CD4-positive, alpha-beta T cell treated with Interleukin-1 beta for 1 hour (primary cell): ENCODE measurements around the gene HCRTR1.
A peak's percentile ranks its signal among the peaks of the same experiment; 100 is the strongest.
"Not testable (repeated sequence)": the region's sequence is repeated elsewhere in the genome, so short reads cannot be mapped to it uniquely, and the experiment has no call there.

ENCODE experiments used
- DNase-seq, 2 donors: peaks; one replicate each; pipeline ENCODE4 v3.0.0-alpha.2; 2020 to 2022

HCRTR1 gene

GRCh38 chr1:31581821-31582810, 35.4 kb upstream of the HCRTR1 start:
- DNase-seq: no peak

GRCh38 chr1:31583082-31583994, 34.2 kb upstream of the HCRTR1 start:
- no peak for DNase-seq

DNA sequence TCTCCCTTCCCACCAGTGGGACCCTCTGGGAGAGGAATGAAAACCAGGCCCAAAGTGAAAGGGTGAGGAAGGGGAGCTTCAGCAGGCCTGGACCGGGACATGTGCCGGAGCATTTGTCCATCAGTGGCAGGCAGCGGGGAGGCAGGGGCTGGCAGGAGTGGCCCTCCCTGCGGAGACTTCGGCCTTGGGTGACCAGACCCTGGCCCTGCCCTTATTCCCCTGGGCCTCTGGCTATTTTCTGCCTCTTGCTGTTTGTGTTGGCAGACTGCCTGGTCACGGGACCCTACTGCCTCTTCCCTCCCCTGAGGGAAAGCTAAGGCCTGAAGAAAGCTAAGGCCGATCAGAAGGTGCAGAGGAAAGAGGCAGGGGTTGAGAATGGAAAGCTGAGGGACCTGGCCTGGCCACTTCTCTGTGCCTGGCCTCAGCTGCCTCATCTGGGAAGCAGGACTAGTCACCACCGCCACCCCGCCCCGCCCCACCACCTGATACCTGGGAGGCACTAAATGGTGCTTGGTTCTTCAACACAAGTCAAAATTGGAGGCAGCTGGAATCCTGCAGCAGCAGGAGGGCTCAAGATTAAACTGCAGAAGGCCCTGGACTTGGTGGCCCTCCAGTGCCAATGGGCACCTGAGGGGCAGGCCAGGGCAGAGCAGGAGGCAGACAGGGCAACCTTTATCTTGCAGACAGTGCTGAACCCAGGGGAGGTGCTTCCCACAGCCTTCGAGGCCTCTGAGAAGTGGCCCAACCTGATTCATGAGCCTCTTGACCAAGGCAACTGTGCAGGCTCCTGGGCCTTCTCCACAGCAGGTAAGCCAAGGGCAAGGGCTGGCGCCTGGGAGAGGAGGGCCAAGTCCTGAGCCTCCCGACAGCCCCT, 33.3 kb upstream of the HCRTR1 start:
- DNase-seq: no peak

DNA sequence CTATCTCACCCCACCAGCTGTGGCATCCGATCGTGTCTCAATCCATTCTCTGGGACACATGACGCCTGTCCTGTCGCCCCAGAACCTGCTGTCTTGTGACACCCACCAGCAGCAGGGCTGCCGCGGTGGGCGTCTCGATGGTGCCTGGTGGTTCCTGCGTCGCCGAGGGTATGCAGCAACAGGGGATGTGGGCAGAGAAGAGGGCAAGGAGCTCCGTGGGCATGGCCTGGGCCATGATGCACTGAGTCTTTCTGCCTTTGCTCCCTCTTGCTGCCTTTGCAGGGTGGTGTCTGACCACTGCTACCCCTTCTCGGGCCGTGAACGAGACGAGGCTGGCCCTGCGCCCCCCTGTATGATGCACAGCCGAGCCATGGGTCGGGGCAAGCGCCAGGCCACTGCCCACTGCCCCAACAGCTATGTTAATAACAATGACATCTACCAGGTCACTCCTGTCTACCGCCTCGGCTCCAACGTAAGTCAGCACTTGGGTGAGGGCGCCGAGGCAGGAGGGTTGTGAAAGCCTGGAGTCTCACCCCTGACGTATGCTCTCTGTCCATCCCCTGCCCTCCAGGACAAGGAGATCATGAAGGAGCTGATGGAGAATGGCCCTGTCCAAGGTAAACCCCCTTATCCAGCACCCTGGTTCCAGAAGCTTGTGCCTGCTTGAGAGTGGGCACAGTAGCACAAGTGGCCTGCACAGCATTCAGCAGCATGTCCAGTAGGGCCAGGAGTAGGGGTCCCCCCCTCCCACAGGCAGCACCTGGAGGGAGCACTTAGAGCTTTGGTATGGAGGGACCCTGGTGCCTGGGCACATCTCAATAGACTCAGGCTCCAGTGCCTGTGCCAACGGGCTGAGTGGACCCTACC, 32.4 kb upstream of the HCRTR1 start:
- no peak for DNase-seq

GRCh38 chr1:31585736-31586365, 31.6 kb upstream of the HCRTR1 start:
- no peak for DNase-seq

GRCh38 chr1:31586376-31587327, 30.8 kb upstream of the HCRTR1 start:
- no peak for DNase-seq

GRCh38 chr1:31587328-31587699, 30.2 kb upstream of the HCRTR1 start:
- DNase-seq: not testable (repeated sequence)

GRCh38 chr1:31587720-31588423, 29.6 kb upstream of the HCRTR1 start:
- DNase-seq: peak; percentile 20 to 41

DNA sequence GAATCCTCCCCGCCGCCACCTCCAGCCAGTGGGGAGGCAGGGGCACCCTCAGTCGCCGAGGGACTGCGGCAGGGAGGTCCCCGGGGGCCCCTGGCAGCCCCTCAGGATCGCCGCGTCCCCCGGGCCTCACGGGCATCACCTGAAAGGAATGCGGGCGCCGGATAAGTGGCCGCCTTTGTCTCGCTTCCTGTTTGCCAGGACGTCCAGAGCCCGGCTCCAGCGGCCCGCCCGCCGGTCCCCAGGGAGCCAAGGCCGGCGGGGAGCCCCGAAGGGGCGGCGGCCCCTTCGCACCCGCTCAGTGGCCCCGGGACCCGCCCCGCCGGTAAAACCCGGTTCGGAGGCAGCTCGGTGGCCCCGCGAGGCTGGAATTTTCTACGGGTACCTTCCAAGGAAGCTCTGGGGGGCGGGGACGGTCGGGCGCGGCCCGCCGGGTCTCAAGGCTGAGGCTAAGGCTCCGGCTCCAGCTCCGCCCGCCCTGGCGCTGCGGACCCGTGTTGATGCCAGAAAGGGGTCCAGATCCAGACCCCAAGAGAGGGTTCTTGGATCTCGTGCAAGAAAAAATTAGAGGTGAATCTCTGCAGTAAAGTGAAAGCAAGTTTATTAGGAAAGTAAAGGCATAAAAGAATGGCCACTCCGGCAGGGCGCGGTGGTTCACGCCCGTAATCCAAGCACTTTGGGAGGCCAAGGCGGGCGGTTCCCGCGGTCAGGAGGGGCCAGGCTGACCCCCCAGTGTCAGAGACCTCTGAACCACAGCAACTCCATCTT, 28.6 kb upstream of the HCRTR1 start:
- DNase-seq: no peak

DNA sequence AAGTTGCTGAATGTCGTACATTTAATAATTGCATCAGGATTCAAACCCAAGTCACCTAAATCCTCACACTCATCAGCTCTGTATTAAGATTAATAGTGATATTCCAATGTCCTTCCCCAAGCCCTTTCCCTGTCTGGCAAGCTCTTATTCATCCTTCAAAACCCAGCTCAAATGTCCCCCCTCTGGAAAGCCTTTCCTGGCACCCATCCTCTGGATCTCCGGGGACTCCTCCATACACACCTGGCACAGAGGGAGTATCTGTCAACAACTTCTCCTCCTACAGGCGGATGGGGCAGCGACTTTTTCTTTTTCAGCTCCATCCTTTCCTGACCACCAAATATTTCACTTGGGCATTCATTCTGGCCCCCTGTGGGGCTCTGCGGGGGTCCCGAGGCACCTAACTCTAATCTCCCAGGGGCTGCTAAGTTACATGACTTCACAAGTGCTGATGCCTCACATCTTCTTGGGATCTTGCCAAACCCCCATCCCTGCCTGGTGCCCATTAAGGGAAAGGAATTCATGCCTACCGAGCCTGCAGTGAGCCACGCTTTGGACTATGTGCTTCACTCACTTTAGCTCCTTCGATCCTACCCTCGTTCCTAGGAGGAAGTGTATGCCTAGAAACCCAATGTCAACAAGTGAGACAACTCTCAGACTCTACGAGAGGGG, 25.9 kb upstream of the HCRTR1 start:
- no peak for DNase-seq

GRCh38 chr1:31592132-31592531, 25.4 kb upstream of the HCRTR1 start:
- DNase-seq: no peak

GRCh38 chr1:31593136-31593665, 24.3 kb upstream of the HCRTR1 start:
- DNase-seq: no peak

- peak; percentile 53 to 67 for DNase-seq
Observed at GRCh38 chr1:31593770-31594632, 23.5 kb upstream of the HCRTR1 start.

GRCh38 chr1:31595836-31596736, 21.4 kb upstream of the HCRTR1 start:
- DNase-seq: no peak

- DNase-seq: no peak
Observed at GRCh38 chr1:31596737-31597097, 20.8 kb upstream of the HCRTR1 start.
